GM19238 (cell line): ENCODE measurements around the gene LRIT1.
A peak's percentile ranks its signal among the peaks of the same experiment; 100 is the strongest.

Experiments used
- DNase-seq: peaks from one replicate; pipeline ENCODE4 v3.0.0; 2011; ENCODE audit warnings: low spot score; ENCODE audit not compliant: insufficient read length

The LRIT1 gene

GRCh38 chr10:84214612-84215235 lies 26.6 kb downstream of the LRIT1 start:
- DNase-seq: no peak

GRCh38 chr10:84214046-84214572 lies 27.2 kb downstream of the LRIT1 start:
- DNase-seq: no peak

GRCh38 chr10:84213076-84213475 lies 28.3 kb downstream of the LRIT1 start:
- no peak for DNase-seq

- no peak for DNase-seq
Measured at GRCh38 chr10:84212014-84212413, 29.3 kb downstream of the LRIT1 start.

- no peak for DNase-seq
Measured at GRCh38 chr10:84211566-84211965, 29.8 kb downstream of the LRIT1 start.

GRCh38 chr10:84208023-84208422 lies 33.3 kb downstream of the LRIT1 start:
- DNase-seq: no peak

GRCh38 chr10:84205853-84206525 lies 35.4 kb downstream of the LRIT1 start:
- DNase-seq: no peak

- peak; percentile 61 for DNase-seq
Measured at GRCh38 chr10:84205049-84205852, 36.1 kb downstream of the LRIT1 start.

- no peak for DNase-seq
Measured at GRCh38 chr10:84204610-84205009, 36.7 kb downstream of the LRIT1 start.

- peak; percentile 60 for DNase-seq
Measured at GRCh38 chr10:84204122-84204521, 37.2 kb downstream of the LRIT1 start.

- DNase-seq: no peak
Measured at GRCh38 chr10:84202349-84202748, 39.0 kb downstream of the LRIT1 start.

GRCh38 chr10:84201682-84202081 lies 39.7 kb downstream of the LRIT1 start:
- no peak for DNase-seq

GRCh38 chr10:84201244-84201606 lies 40.1 kb downstream of the LRIT1 start:
- no peak for DNase-seq

- no peak for DNase-seq
Measured at GRCh38 chr10:84200537-84201243, 40.7 kb downstream of the LRIT1 start.

GRCh38 chr10:84198206-84198915 lies 43.0 kb downstream of the LRIT1 start:
- no peak for DNase-seq

GRCh38 chr10:84197643-84198042 lies 43.7 kb downstream of the LRIT1 start:
- DNase-seq: no peak

GRCh38 chr10:84196941-84197340 lies 44.4 kb downstream of the LRIT1 start:
- DNase-seq: no peak

GRCh38 chr10:84196083-84196482 lies 45.3 kb downstream of the LRIT1 start:
- no peak for DNase-seq

- no peak for DNase-seq
Measured at GRCh38 chr10:84195044-84195830, 46.1 kb downstream of the LRIT1 start.

- DNase-seq: no peak
Measured at GRCh38 chr10:84194424-84195043, 46.8 kb downstream of the LRIT1 start, which contains the start of gene CDHR1. Gene CDHR1 (plus strand): TSS chr10:84194537. CDS start chr10:84194761, 224 bp downstream.
